ENCODE results near the gene FAM171A1. TPM values are rescaled to one million over a fixed set of nuclear protein-coding genes. Genes with fewer than 3 reads are reported as not detected.
"Not testable (repeated sequence)": the region's sequence is repeated elsewhere in the genome, so short reads cannot be mapped to it uniquely, and the experiment has no call there.

FAM171A1 gene
- 16.8 TPM in 2 replicates for total RNA-seq

DNA sequence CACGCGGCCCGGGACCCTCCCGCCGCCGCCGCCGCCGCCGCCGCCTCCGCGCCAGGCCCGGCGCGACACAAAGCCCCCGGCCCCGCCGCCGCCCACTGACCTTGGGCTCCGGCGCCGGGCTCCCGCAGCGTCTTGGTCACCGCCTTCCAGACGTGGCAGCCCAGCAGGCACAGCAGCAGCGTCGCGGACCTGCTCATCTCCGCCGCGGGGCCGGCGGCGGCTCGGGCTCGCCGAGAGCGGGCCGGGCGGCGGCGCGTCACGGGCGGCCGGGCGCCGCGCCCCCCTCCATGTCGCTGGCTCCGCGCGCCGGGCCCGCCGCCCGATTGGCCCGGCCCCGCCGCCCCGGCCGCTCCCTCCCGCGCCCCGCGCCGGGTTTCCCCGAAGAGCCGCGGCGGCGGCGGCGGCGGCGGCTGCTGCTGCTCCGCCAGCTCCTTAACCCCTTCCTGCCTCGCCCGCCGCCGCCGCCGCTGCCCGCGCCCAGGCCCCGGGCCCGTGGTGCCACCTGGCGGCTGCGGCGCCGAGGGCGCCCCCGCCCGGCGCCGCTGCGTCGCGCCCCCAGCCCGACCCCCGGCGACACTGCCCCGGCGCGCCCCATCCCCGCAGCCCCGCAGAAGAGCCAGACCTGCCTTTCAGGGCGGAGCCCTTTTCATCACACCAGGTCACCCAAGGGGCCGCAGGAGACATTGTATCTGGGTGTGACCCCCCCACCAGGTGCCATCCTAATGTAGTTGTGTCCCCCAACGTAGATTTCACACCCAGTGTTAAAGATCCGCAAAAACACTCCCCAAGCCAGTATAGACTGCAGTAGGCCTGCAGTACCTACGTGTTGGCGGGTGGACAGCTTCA lies at the start of gene FAM171A1:
FAM171A1 (minus strand) TSS at position 434 of the 846 bp plus-strand sequence; CDS start at position 197, 237 bp downstream.
- DNase-seq (ENCODE audit: low read depth): peak; percentile 49
- H3K4me3 ChIP-seq (ENCODE audit: low read depth, low read length): peak within 1 kb of the TSS; percentile 62
- TF ChIP-seq, protein P1, sequence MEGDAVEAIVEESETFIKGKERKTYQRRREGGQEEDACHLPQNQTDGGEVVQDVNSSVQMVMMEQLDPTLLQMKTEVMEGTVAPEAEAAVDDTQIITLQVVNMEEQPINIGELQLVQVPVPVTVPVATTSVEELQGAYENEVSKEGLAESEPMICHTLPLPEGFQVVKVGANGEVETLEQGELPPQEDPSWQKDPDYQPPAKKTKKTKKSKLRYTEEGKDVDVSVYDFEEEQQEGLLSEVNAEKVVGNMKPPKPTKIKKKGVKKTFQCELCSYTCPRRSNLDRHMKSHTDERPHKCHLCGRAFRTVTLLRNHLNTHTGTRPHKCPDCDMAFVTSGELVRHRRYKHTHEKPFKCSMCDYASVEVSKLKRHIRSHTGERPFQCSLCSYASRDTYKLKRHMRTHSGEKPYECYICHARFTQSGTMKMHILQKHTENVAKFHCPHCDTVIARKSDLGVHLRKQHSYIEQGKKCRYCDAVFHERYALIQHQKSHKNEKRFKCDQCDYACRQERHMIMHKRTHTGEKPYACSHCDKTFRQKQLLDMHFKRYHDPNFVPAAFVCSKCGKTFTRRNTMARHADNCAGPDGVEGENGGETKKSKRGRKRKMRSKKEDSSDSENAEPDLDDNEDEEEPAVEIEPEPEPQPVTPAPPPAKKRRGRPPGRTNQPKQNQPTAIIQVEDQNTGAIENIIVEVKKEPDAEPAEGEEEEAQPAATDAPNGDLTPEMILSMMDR (IDR thresholded peaks at IDR 0.05; ENCODE audit: insufficient read depth, low read depth, low read length): no peak

GRCh38 chr10:15420858-15421257 lies 49.8 kb upstream of the FAM171A1 start:
- DNase-seq (ENCODE audit: low read depth): no peak
- TF ChIP-seq, protein P1 (IDR thresholded peaks at IDR 0.05; ENCODE audit: insufficient read depth, low read depth, low read length): no peak
- no peak overlapping the region for H3K4me3 ChIP-seq (ENCODE audit: low read depth, low read length)

- DNase-seq (ENCODE audit: low read depth): peak; percentile 44
- no peak overlapping the region for H3K4me3 ChIP-seq (ENCODE audit: low read depth, low read length)
- TF ChIP-seq, protein P1 (IDR thresholded peaks at IDR 0.05; ENCODE audit: insufficient read depth, low read depth, low read length): peak; percentile 87
Observed at GRCh38 chr10:15419279-15419874, 48.3 kb upstream of the FAM171A1 start.

- TF ChIP-seq, protein P1 (IDR thresholded peaks at IDR 0.05; ENCODE audit: insufficient read depth, low read depth, low read length): no peak
Observed at GRCh38 chr10:15416034-15416433, 44.9 kb upstream of the FAM171A1 start.

DNA sequence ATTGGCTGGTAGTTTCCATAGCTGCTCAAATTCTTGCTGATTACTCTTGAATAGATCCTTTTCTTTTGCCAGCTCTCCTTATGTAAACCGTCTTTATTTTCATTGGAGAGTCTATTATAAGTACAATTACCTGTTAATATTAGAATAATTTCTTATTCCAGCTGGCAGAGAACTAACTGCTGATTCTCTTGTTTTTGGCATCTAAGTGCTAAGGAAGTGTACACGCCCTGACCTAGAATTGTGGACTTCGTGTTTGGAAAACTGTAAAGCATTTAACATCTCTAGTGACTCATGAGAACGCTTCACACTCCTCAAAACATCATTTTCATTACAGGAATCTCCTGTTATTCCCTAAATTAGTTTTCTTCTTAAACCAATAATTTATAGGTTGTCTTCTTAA lies 39.9 kb upstream of the FAM171A1 start:
- DNase-seq (ENCODE audit: low read depth): no peak
- TF ChIP-seq, protein P1 (IDR thresholded peaks at IDR 0.05; ENCODE audit: insufficient read depth, low read depth, low read length): no peak
- H3K4me3 ChIP-seq (ENCODE audit: low read depth, low read length): no peak overlapping the region

More at GRCh38 chr10:15416034-15416433, 44.9 kb upstream of the FAM171A1 start:
- DNase-seq (ENCODE audit: low read depth): no peak
- no peak overlapping the region for H3K4me3 ChIP-seq (ENCODE audit: low read depth, low read length)

DNA sequence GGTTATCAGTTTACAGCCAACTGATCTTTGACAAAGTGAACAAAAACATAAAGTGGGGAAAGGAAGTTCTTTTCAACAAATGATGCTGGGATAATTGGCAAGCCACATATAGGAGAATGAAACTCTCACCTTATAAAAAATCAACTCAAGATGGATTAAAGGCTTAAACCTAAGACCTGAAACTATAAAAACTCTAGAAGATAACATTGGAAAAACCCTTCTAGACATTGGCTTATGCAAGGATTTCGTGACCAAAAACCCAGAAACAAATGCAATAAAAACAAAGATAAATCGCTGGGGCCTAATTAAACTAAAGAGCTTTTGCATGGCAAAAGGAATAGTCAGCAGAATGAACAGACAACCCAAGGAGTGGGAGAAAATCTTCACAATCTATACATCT lies 38.3 kb upstream of the FAM171A1 start:
- not testable (repeated sequence) for H3K4me3 ChIP-seq (ENCODE audit: low read depth, low read length)

GRCh38 chr10:15408557-15408956 lies 37.5 kb upstream of the FAM171A1 start:
- TF ChIP-seq, protein P1 (IDR thresholded peaks at IDR 0.05; ENCODE audit: insufficient read depth, low read depth, low read length): no peak
- no peak for DNase-seq (ENCODE audit: low read depth)
- no peak overlapping the region for H3K4me3 ChIP-seq (ENCODE audit: low read depth, low read length)

More for the DNA sequence above, 38.3 kb upstream of the FAM171A1 start:
- not testable (repeated sequence) for DNase-seq (ENCODE audit: low read depth)
